ENCODE results near the gene PKN1. TPM values are rescaled to one million over a fixed set of nuclear protein-coding genes. Genes with fewer than 3 reads are reported as not detected.

Gene PKN1
- total RNA-seq, 1 donor from 2014 or later, result 68.3 TPM

- Mint-ChIP-seq H3K36me3 (ENCODE audit: low read depth, unreplicated experiment) (peaks cover 23% of the 10 kb centered on the region), H3K9me3 (ENCODE audit: unreplicated experiment) (peaks cover 1% of the 10 kb centered on the region), H3K4me3 (ENCODE audit: unreplicated experiment) (peak overlapping the region; percentile 89), H3K27ac (ENCODE audit: unreplicated experiment) (peak overlapping the region; percentile 85), H3K4me1 (ENCODE audit: low read depth, unreplicated experiment) (peaks cover 33% of the 10 kb centered on the region), H3K27me3 (ENCODE audit: low read depth, unreplicated experiment) (no peaks in the 10 kb centered on the region)
- peaks cover 34% of the 10 kb centered on the region for H3K4me1 ChIP-seq (ENCODE audit: insufficient read depth, low read length)
- no peaks in the 10 kb centered on the region for H3K9me3 ChIP-seq (ENCODE audit: insufficient read depth, low read depth, low read length)
- peaks cover 24% of the 10 kb centered on the region for H3K36me3 ChIP-seq (ENCODE audit: insufficient read depth, low read length)
- H3K27me3 ChIP-seq (ENCODE audit: insufficient read depth, low read length), result no peaks in the 10 kb centered on the region
- H3K79me2 ChIP-seq (ENCODE audit: insufficient read depth, low read length), result peaks cover 42% of the 10 kb centered on the region
- no peak for FAIRE-seq
- H3K27ac ChIP-seq (ENCODE audit: low read depth, low read length), result no peak overlapping the region
- peak overlapping the region; percentile 96 for H3K9ac ChIP-seq (ENCODE audit: low read length)
- DNase-seq (ENCODE audit: low read depth), result no peak
- TF ChIP-seq, protein P1, sequence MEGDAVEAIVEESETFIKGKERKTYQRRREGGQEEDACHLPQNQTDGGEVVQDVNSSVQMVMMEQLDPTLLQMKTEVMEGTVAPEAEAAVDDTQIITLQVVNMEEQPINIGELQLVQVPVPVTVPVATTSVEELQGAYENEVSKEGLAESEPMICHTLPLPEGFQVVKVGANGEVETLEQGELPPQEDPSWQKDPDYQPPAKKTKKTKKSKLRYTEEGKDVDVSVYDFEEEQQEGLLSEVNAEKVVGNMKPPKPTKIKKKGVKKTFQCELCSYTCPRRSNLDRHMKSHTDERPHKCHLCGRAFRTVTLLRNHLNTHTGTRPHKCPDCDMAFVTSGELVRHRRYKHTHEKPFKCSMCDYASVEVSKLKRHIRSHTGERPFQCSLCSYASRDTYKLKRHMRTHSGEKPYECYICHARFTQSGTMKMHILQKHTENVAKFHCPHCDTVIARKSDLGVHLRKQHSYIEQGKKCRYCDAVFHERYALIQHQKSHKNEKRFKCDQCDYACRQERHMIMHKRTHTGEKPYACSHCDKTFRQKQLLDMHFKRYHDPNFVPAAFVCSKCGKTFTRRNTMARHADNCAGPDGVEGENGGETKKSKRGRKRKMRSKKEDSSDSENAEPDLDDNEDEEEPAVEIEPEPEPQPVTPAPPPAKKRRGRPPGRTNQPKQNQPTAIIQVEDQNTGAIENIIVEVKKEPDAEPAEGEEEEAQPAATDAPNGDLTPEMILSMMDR (IDR thresholded peaks at IDR 0.05; ENCODE audit: insufficient read depth, low read depth, low read length), result no peak
- no peak for TF ChIP-seq EZH2 (IDR thresholded peaks at IDR 0.05; ENCODE audit: insufficient read depth, low read length)
- H2AFZ ChIP-seq (ENCODE audit: low read depth, low read length), result no peak overlapping the region
- peak overlapping the region; percentile 91 for H3K4me3 ChIP-seq (ENCODE audit: insufficient read depth, low read depth, low read length)
- peaks cover 39% of the 10 kb centered on the region for H4K20me1 ChIP-seq (ENCODE audit: insufficient read depth, low read length)
- H3K4me2 ChIP-seq (ENCODE audit: low read length), result peak overlapping the region; percentile 96
These were observed 83.0 kb downstream of the PKN1 start for GRCh38 chr19:14516048-14516534.

- Mint-ChIP-seq H3K27ac (ENCODE audit: unreplicated experiment) (peak overlapping the region; percentile 85), H3K36me3 (ENCODE audit: low read depth, unreplicated experiment) (peaks cover 23% of the 10 kb centered on the region), H3K9me3 (ENCODE audit: unreplicated experiment) (peaks cover 1% of the 10 kb centered on the region), H3K4me3 (ENCODE audit: unreplicated experiment) (peak overlapping the region; percentile 89), H3K27me3 (ENCODE audit: low read depth, unreplicated experiment) (no peaks in the 10 kb centered on the region), H3K4me1 (ENCODE audit: low read depth, unreplicated experiment) (peaks cover 32% of the 10 kb centered on the region)
- no peaks in the 10 kb centered on the region for H3K9me3 ChIP-seq (ENCODE audit: insufficient read depth, low read depth, low read length)
- H3K79me2 ChIP-seq (ENCODE audit: insufficient read depth, low read length), result peaks cover 42% of the 10 kb centered on the region
- H4K20me1 ChIP-seq (ENCODE audit: insufficient read depth, low read length), result peaks cover 39% of the 10 kb centered on the region
- peaks cover 24% of the 10 kb centered on the region for H3K36me3 ChIP-seq (ENCODE audit: insufficient read depth, low read length)
- H3K4me3 ChIP-seq (ENCODE audit: insufficient read depth, low read depth, low read length), result peak overlapping the region; percentile 91
- peak overlapping the region; percentile 89 for H3K27ac ChIP-seq (ENCODE audit: low read depth, low read length)
- H3K4me2 ChIP-seq (ENCODE audit: low read length), result peak overlapping the region; percentile 96
- DNase-seq (ENCODE audit: low read depth), result no peak
- FAIRE-seq, result no peak
- TF ChIP-seq EZH2 (IDR thresholded peaks at IDR 0.05; ENCODE audit: insufficient read depth, low read length), result no peak
- TF ChIP-seq, protein P1 (IDR thresholded peaks at IDR 0.05; ENCODE audit: insufficient read depth, low read depth, low read length), result no peak
- peak overlapping the region; percentile 96 for H3K9ac ChIP-seq (ENCODE audit: low read length)
- H2AFZ ChIP-seq (ENCODE audit: low read depth, low read length), result no peak overlapping the region
- peaks cover 31% of the 10 kb centered on the region for H3K4me1 ChIP-seq (ENCODE audit: insufficient read depth, low read length)
- H3K27me3 ChIP-seq (ENCODE audit: insufficient read depth, low read length), result no peaks in the 10 kb centered on the region
These were observed 83.8 kb downstream of the PKN1 start for GRCh38 chr19:14516746-14517438.

DNA sequence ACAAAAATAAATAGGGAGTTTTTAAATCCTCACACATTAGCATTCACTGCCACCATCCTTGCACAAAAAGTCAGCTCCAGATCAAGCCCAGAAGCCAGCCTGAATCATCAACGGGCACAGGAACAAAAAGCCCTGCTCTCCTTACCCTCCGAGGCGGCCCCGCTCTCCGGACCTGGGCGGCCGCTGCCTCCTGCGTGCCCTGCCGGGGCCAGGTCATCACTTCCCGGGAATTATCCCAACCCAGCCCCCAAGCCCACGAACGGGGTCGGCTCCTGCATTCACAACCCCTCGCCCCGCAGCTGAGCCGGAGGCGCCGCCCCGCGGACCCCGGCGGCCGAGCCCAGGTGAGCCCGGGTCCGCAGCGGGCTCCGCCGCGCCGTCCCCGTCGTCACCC, 84.3 kb downstream of the PKN1 start:
- no peak for FAIRE-seq
- peaks cover 1% of the 10 kb centered on the region for H3K9me3 Mint-ChIP-seq (ENCODE audit: unreplicated experiment)

More for the DNA sequence above, 84.3 kb downstream of the PKN1 start:
- Histone ChIP-seq H3K4me1 (ENCODE audit: insufficient read depth, low read length) (peaks cover 31% of the 10 kb centered on the region), H3K27ac (ENCODE audit: low read depth, low read length) (peak overlapping the region; percentile 89), H3K9me3 (ENCODE audit: insufficient read depth, low read depth, low read length) (no peaks in the 10 kb centered on the region), H3K4me3 (ENCODE audit: insufficient read depth, low read depth, low read length) (peak overlapping the region; percentile 91), H4K20me1 (ENCODE audit: insufficient read depth, low read length) (peaks cover 39% of the 10 kb centered on the region), H3K36me3 (ENCODE audit: insufficient read depth, low read length) (peaks cover 24% of the 10 kb centered on the region), H3K27me3 (ENCODE audit: insufficient read depth, low read length) (no peaks in the 10 kb centered on the region), H3K9ac (ENCODE audit: low read length) (peak overlapping the region; percentile 96), H3K79me2 (ENCODE audit: insufficient read depth, low read length) (peaks cover 42% of the 10 kb centered on the region), H3K4me2 (ENCODE audit: low read length) (peak overlapping the region; percentile 96), H2AFZ (ENCODE audit: low read depth, low read length) (no peak overlapping the region)
- peaks cover 23% of the 10 kb centered on the region for H3K36me3 Mint-ChIP-seq (ENCODE audit: low read depth, unreplicated experiment)
- no peaks in the 10 kb centered on the region for H3K27me3 Mint-ChIP-seq (ENCODE audit: low read depth, unreplicated experiment)
- no peak for DNase-seq (ENCODE audit: low read depth)
- H3K4me1 Mint-ChIP-seq (ENCODE audit: low read depth, unreplicated experiment), result peaks cover 33% of the 10 kb centered on the region
- H3K27ac Mint-ChIP-seq (ENCODE audit: unreplicated experiment), result peak overlapping the region; percentile 85
- H3K4me3 Mint-ChIP-seq (ENCODE audit: unreplicated experiment), result peak overlapping the region; percentile 89
- TF ChIP-seq, protein P1 (IDR thresholded peaks at IDR 0.05; ENCODE audit: insufficient read depth, low read depth, low read length), result no peak
- no peak for TF ChIP-seq EZH2 (IDR thresholded peaks at IDR 0.05; ENCODE audit: insufficient read depth, low read length)
